SK-N-SH treated with all-trans-retinoic acid at 6 μM for 48 hours (cell line): ENCODE results near the gene KIAA0319L.

Experiments
- ARNTL ChIP-seq: fragments of 450-650 bp; formaldehyde crosslinking; IDR thresholded peaks from 2 replicates; pipeline ENCODE4 v1.5.0; 2020; ENCODE audit warnings: low read depth, mild to moderate bottlenecking, moderate library complexity, borderline replicate concordance
- RARB ChIP-seq: fragments of 250-450 bp; sonication (Bioruptor Pico); IDR thresholded peaks from 2 replicates; pipeline ENCODE4 v1.8.0; 2021; ENCODE audit warnings: mild to moderate bottlenecking, moderate library complexity
- ZC3H10 ChIP-seq: fragments of 250-450 bp; sonication (Bioruptor Pico); IDR thresholded peaks from 2 replicates; pipeline ENCODE4 v1.5.1; 2021; ENCODE audit warnings: mild to moderate bottlenecking, moderate library complexity
- ZFP30 ChIP-seq: fragments of 450-650 bp; formaldehyde crosslinking; IDR thresholded peaks from 2 replicates; pipeline ENCODE4 v1.5.0; 2022; ENCODE audit warnings: mild to moderate bottlenecking, moderate library complexity
- ZNF8 ChIP-seq: fragments of 450-650 bp; formaldehyde crosslinking; IDR thresholded peaks from 2 replicates; pipeline ENCODE4 v1.5.0; 2020; ENCODE audit warnings: mild to moderate bottlenecking, moderate library complexity
- TF ChIP-seq, protein P1 (sequence below): fragments of 250-450 bp; sonication (Bioruptor Pico); IDR thresholded peaks from 2 replicates; pipeline ENCODE4 v1.8.0; 2021; ENCODE audit warnings: low read depth, mild to moderate bottlenecking, moderate library complexity, borderline replicate concordance
- TF ChIP-seq, protein P2 (sequence below): fragments of 250-450 bp; sonication (Bioruptor Pico); IDR thresholded peaks from 2 replicates; pipeline ENCODE4 v1.8.0; 2020; ENCODE audit warnings: mild to moderate bottlenecking, moderate library complexity, borderline replicate concordance

DNA sequence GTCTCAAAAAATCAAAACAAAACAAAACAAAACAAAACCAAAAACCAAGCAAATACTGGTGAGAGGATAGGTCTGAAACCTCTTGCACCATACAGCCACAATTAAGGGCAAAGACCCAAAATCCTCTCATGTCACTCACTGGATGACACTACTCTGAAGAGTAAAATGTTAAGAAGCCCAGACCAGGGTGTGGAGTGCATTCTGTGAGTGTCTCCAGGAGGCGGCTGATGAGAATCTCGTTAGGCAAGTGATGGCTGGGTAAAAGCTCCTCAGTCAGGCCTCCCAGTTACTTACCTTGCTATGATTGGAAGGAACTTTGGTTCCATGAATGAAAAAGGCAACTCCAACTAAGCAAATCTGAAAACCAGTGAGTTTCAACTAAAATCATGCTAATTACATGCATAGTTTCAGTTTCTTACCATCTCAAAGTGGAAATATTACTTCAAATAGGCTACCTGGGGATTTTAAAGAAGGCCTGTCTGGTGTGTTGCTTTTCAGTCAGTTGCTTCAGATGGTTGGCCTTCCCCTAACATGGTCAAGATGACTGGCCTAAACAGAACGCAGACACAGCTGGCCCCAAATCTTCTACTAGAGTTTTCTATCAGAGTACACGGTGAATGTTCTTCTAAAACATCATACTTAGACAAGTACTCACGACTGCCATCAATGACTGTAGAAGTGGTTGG lies 95.1 kb downstream of the KIAA0319L start:
- TF ChIP-seq ZNF8 (CRISPR knock-in tag) (no peak), ARNTL (CRISPR knock-in tag) (no peak), ZFP30 (no peak), ZC3H10 (no peak), RARB (CRISPR knock-in tag) (no peak)
- TF ChIP-seq, protein P1, sequence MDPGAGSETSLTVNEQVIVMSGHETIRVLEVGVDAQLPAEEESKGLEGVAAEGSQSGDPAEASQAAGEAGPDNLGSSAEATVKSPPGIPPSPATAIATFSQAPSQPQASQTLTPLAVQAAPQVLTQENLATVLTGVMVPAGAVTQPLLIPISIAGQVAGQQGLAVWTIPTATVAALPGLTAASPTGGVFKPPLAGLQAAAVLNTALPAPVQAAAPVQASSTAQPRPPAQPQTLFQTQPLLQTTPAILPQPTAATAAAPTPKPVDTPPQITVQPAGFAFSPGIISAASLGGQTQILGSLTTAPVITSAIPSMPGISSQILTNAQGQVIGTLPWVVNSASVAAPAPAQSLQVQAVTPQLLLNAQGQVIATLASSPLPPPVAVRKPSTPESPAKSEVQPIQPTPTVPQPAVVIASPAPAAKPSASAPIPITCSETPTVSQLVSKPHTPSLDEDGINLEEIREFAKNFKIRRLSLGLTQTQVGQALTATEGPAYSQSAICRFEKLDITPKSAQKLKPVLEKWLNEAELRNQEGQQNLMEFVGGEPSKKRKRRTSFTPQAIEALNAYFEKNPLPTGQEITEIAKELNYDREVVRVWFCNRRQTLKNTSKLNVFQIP (CRISPR knock-in tag): no peak
- TF ChIP-seq, protein P2, sequence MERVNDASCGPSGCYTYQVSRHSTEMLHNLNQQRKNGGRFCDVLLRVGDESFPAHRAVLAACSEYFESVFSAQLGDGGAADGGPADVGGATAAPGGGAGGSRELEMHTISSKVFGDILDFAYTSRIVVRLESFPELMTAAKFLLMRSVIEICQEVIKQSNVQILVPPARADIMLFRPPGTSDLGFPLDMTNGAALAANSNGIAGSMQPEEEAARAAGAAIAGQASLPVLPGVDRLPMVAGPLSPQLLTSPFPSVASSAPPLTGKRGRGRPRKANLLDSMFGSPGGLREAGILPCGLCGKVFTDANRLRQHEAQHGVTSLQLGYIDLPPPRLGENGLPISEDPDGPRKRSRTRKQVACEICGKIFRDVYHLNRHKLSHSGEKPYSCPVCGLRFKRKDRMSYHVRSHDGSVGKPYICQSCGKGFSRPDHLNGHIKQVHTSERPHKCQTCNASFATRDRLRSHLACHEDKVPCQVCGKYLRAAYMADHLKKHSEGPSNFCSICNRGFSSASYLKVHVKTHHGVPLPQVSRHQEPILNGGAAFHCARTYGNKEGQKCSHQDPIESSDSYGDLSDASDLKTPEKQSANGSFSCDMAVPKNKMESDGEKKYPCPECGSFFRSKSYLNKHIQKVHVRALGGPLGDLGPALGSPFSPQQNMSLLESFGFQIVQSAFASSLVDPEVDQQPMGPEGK (CRISPR knock-in tag): no peak
